GM10266 (cell line): ENCODE data around the gene CELF3.
"Not testable (repeated sequence)": the region's sequence is repeated elsewhere in the genome, so short reads cannot be mapped to it uniquely, and the experiment has no call there.

ENCODE experiments used
- DNase-seq: peaks from one replicate; pipeline ENCODE4 v3.0.0; 2012; ENCODE audit errors: extremely low spot score
- TF ChIP-seq, protein P1 (sequence below): IDR thresholded peaks from 2 replicates; pipeline ENCODE4 v1.5.1; 2012; ENCODE audit warnings: mild to moderate bottlenecking, low read depth; ENCODE audit not compliant: control insufficient read depth, insufficient read depth; ENCODE audit errors: missing control alignments

CELF3 gene

DNA sequence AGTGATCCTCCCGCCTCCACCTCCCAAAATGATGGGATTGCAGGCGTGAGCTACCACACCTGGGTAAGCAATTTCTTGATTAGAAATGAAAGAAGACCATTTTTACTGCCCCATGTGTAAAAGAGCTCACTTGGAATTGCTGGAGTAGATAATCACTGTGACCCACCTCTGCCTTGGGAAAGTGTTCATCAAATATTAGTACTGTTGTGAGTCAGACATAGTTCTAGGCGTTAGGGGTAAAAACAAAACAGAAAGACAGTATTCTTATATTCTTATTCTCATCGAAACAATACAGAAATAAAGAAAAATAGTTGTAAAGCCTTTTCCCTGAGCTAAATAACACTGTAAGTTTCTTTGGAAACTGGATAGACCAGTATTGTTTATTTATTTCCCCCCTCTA is 36.2 kb downstream of the CELF3 start:
- no peak for DNase-seq

DNA sequence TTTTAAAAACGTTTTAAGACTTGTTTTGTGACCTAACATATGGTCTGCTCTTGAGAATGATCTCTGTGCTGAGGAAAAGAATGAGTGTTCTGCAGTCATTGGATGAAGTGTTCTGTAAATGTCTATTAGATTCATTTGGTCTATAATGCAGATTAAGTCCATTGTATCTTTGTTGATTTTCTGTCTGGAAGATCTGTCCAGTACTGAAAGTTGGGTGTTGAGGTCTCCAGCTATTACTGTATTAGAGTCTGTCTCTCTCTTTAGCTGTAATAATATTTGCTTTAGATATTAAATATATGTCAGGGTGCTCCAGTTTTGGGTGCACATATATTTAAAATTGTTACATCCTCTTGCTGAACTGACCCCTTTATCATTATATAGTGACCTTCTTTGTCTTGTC is 43.2 kb downstream of the CELF3 start:
- DNase-seq = no peak
- TF ChIP-seq, protein P1, sequence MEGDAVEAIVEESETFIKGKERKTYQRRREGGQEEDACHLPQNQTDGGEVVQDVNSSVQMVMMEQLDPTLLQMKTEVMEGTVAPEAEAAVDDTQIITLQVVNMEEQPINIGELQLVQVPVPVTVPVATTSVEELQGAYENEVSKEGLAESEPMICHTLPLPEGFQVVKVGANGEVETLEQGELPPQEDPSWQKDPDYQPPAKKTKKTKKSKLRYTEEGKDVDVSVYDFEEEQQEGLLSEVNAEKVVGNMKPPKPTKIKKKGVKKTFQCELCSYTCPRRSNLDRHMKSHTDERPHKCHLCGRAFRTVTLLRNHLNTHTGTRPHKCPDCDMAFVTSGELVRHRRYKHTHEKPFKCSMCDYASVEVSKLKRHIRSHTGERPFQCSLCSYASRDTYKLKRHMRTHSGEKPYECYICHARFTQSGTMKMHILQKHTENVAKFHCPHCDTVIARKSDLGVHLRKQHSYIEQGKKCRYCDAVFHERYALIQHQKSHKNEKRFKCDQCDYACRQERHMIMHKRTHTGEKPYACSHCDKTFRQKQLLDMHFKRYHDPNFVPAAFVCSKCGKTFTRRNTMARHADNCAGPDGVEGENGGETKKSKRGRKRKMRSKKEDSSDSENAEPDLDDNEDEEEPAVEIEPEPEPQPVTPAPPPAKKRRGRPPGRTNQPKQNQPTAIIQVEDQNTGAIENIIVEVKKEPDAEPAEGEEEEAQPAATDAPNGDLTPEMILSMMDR = no peak

More for the DNA sequence above, 36.2 kb downstream of the CELF3 start:
- TF ChIP-seq, protein P1 = no peak

DNA sequence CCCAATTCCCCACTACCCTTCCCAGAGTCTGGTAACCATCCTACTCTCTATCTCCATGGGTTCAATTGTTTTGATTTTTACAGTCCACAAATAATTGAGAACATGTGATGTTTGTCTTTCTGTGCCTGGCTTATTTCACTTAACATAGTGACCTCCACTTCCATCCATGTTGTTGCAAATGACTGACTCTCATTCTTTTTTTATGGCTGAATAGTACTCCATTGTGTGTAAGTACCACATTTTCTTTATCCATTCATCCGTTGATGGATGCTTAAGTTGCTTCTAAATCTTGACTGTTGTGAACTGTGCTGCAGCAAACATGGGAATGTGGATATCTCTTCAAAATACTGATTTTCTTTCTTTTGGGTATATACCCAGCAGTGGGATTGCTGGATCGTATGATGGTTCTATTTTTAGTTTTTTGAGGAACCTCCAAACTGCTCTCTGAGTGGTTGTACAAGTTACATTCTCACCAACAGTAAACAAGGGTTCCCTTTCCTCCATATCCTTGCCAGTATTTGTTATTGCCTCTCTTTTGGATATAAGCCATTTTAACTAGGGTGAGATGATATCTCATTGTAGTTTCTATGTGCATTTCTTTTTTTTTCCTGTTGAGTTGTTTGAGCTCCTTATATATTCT is 46.4 kb downstream of the CELF3 start:
- not testable (repeated sequence) for DNase-seq

DNA sequence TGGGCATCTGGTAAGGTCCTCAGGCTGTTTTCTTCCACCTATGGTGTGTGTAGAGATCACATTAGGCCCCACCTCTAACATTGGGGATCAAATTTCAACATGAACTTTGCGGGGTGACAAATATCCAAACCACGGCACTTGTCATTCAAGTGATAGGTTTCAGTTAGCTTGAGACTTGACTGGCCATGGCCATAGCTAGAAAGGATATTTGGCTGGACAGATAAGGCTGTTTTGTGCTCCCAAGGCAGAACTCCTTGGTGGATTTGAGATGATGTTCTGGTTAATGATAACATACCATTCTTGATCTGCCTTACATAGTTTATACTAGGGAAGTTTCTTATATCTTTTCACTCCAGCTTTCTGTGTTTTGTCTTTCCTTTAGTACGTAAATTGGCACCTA is 48.5 kb downstream of the CELF3 start:
- DNase-seq = no peak
- TF ChIP-seq, protein P1 = no peak

DNA sequence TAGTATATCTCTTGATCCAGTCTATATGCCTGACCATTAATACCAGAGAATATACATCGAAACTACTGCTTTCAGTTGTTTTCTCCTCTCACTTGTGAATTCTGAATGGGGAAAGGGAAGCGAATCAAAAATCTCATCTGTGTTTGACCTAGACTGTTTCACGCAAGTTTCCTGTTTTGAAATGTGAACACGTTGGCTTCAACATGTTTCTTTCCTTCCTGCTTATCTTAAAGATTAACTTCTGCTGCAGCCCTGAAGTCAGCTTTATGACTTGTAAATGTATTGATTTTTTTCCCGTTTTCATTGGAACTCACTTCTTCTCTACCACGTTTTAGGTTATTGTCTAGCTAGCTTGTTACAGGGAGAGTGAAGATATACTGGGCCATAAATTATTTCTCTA is 54.9 kb downstream of the CELF3 start:
- DNase-seq = no peak
- TF ChIP-seq, protein P1 = no peak

DNA sequence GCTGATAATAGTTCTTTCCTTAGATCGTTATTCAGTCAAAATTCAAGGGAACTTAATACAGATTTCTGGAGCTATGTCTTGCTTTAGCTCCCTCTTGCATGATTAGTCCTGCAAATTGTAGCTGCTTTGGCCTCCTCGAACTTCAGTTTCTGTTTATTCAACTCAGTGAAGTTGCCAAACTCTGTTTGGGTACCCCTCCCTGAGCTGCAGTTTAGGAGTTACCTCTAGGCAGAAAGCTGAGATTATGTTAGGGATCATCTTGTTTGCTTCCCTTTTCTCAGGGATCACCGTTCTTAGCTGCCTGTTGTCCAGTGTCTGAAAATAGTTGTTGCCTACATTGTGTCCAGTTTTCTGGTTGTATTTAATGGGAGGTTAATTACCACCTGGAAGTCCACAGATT is 61.2 kb downstream of the CELF3 start:
- TF ChIP-seq, protein P1 = no peak
- DNase-seq = no peak

DNA sequence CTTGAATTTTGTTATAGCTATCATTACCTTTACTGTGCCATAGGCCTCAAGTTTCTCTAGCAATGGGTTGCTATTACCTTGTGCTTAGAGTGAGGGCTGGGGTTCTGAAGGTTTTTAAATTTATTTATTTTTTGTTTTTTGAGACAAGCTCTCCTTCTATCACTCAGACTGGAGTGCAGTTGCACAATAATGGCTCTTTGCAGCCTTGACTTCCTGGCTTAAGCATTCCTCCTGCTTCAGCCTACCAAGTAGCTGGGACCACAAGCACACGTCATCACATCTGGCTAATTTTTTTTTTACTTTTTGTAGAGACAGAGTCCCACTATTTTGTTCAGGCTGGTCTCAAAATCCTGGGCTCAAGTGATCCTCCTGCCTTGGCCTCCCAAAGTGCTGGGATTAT is 63.2 kb downstream of the CELF3 start:
- no peak for DNase-seq
- TF ChIP-seq, protein P1 = no peak
